ENCODE results near the gene TOR1A. TPM values are rescaled to one million over a fixed set of nuclear protein-coding genes. Genes with fewer than 3 reads are reported as not detected.

The TOR1A gene
- total and polyA plus RNA-seq, 11 donors: 10.5 to 27.3 (median 15.7) TPM

GRCh38 chr9:129852579-129852978 is 28.6 kb upstream of the TOR1A start:
- TF ChIP-seq POLR2A (IDR thresholded peaks at IDR 0.05): no peak
- TF ChIP-seq CTCF (IDR thresholded peaks at IDR 0.05): no peak
- Histone ChIP-seq H3K36me3 (peaks cover 0 to 76% (median 72%) of the 10 kb centered on the region in 9 donors), H3K4me1 (no peaks in the 10 kb centered on the region)

DNA sequence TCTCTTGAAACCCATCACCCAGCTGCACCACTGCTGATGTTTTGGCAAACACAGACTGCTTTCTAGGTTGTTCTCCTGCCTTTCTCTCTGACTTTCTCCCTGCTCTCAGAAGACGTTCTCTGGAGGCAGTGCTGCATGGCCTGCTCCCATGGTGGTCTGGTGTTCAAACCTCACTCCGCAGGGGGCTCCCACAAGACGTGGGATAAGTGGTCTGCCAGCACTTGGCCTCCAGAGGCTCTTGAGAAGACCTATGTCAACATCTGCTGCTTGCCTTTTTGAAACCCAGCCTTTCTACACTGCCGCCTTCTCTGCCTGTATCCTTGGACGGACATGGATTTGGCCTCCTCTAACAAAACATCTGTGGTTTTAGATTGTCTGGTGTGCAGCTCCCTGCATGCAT is 27.9 kb upstream of the TOR1A start:
- no peak overlapping the region for H3K27ac ChIP-seq
- intact Hi-C loops (cut with DNase I): no loop called here
- peaks cover 0 to 69% (median 65%) of the 10 kb centered on the region in 9 donors for H3K36me3 ChIP-seq
- 69 to 90% (median 84%) methylated on average over 5 of the region's 5 CpGs for WGBS, 4 donors
- no peaks in the 10 kb centered on the region for H3K9me3 ChIP-seq
- no peak for DNase-seq
- H3K4me1 ChIP-seq: no peaks in the 10 kb centered on the region
- H3K27me3 ChIP-seq: no peaks in the 10 kb centered on the region
- no peak for ATAC-seq
- TF ChIP-seq POLR2A (IDR thresholded peaks at IDR 0.05) (no peak), CTCF (IDR thresholded peaks at IDR 0.05) (no peak)
- no peak overlapping the region for H3K4me3 ChIP-seq

More at GRCh38 chr9:129852579-129852978, 28.6 kb upstream of the TOR1A start:
- DNase-seq: no peak
- ATAC-seq: no peak
- Histone ChIP-seq H3K9me3 (no peaks in the 10 kb centered on the region), H3K27ac (no peak overlapping the region), H3K27me3 (no peaks in the 10 kb centered on the region), H3K4me3 (no peak overlapping the region)
- intact Hi-C loops (cut with DNase I): no loop called here
- 76 to 90% (median 81%) methylated on average over 3 to 5 of the region's 5 CpGs for WGBS, 4 donors

DNA sequence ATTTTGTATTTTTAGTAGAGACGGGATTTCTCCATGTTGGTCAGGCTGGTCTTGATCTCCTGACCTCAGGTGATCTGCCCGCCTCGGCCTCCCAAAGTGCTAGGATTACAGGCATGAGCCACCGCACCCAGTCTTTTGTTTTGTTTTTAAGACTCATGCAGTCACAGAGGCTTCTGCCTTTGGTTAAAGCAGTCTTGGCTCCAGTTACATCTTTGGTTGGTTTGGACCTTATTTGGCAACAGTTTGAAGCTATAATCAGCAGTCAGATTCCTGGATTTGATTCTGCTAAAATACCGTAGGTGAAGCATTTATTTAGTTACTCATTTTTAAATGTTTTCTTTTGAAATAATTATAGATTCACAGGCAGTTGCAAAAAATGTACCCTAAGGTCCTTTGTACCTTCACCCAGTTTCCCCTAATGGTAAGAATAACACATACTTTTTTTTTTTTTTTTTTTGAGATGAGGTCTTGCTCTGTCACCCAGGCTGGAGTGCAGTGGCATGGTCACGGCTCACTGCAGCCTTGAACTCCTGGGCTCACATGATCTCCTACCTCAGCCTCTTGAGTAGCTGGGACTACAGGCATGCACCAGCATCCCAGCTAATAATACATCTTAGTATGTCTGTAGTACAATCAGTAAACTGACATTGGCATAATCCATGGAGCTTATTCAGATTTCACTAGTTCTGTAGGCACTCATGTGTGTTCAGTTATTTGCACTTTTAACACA is 27.1 kb upstream of the TOR1A start:
- ATAC-seq: no peak
- H3K27ac ChIP-seq: peak overlapping the region in 1 of 12 donors; percentile 55
- WGBS, 4 donors: 90 to 92% (median 92%) methylated on average over 6 of the region's 6 CpGs

More for the DNA sequence above, 27.1 kb upstream of the TOR1A start:
- intact Hi-C loops (cut with DNase I): no loop called here
- H3K27me3 ChIP-seq: no peaks in the 10 kb centered on the region
- no peaks in the 10 kb centered on the region for H3K9me3 ChIP-seq
- no peaks in the 10 kb centered on the region for H3K4me1 ChIP-seq
- H3K36me3 ChIP-seq: peaks cover 0 to 62% (median 56%) of the 10 kb centered on the region in 9 donors
- no peak overlapping the region for H3K4me3 ChIP-seq
- no peak for DNase-seq
- TF ChIP-seq CTCF (IDR thresholded peaks at IDR 0.05) (no peak), POLR2A (IDR thresholded peaks at IDR 0.05) (no peak)
